ENCODE data around the gene POMP.

DNA sequence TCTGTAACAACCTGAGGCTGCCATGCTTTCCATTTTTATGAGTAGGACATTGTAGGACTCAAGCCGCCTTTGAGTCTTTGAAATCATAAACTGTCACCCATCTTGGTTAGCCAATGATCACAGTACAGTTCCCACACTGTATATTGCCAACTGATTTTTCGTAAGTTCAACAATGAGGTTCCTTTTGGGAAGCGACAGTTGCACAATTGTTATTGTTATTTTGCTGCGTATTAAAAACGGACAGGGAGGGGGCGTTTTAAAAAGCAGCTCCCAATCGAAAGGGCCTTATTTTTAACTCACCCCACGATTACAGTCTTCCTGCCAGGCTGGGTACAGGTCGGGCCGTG is 59.2 kb downstream of the POMP start:
- TF ChIP-seq CTCF (IDR thresholded peaks at IDR 0.05; ENCODE audit: borderline replicate concordance, extremely low read depth, low read length, poor library complexity, severe bottlenecking) (no peak), EZH2 (IDR thresholded peaks at IDR 0.05; ENCODE audit: borderline replicate concordance, low read depth, low read length, severe bottlenecking) (no peak)

Data from DND-41 (cell line).